Endodermal cell (in vitro differentiated cells): Measurements from ENCODE around the gene AP2A1. TPM values are rescaled to one million over a fixed set of nuclear protein-coding genes. Genes with fewer than 3 reads are reported as not detected.

ENCODE experiments used
- DNase-seq: peaks from one replicate; pipeline ENCODE4 v3.0.0-alpha.2; 2017
- H3K27ac ChIP-seq: 2 replicates; pipeline ENCODE4 v1.5.1; 2013; ENCODE audit warnings: mild to moderate bottlenecking, low read depth, low read length, moderate library complexity
- H3K27me3 ChIP-seq: 2 replicates; pipeline ENCODE4 v1.6.1; 2013; ENCODE audit warnings: mild to moderate bottlenecking, low read length, moderate library complexity; ENCODE audit not compliant: insufficient read depth, control insufficient read depth, poor library complexity, severe bottlenecking
- H3K36me3 ChIP-seq: 2 replicates; pipeline ENCODE4 v1.7.0; 2013; ENCODE audit warnings: mild to moderate bottlenecking, low read length, moderate library complexity; ENCODE audit not compliant: control insufficient read depth, insufficient read depth
- H3K4me1 ChIP-seq: one replicate; pipeline ENCODE4 v1.7.0; 2013; ENCODE audit warnings: low read length; ENCODE audit not compliant: control insufficient read depth, insufficient read depth
- H3K4me3 ChIP-seq: 2 replicates; pipeline ENCODE4 v1.5.1; 2013; ENCODE audit warnings: mild to moderate bottlenecking, low read length, moderate library complexity
- H3K9ac ChIP-seq: 2 replicates; pipeline ENCODE4 v1.6.1; 2013; ENCODE audit warnings: mild to moderate bottlenecking, low read length, moderate library complexity; ENCODE audit not compliant: poor library complexity, severe bottlenecking; ENCODE audit errors: extremely low read depth
- H3K9me3 ChIP-seq: 2 replicates; pipeline ENCODE4 v1.6.1; 2013; ENCODE audit warnings: mild to moderate bottlenecking, low read length, moderate library complexity; ENCODE audit not compliant: control insufficient read depth
- H3K27ac Mint-ChIP-seq: 2 replicates; pipeline ENCODE4 v1.8.0; 2020; ENCODE audit warnings: mixed read lengths
- H3K27me3 Mint-ChIP-seq: 2 replicates; pipeline ENCODE4 v1.8.0; 2021; ENCODE audit warnings: mild to moderate bottlenecking, mixed read lengths; ENCODE audit not compliant: insufficient read depth
- H3K36me3 Mint-ChIP-seq: 2 replicates; pipeline ENCODE4 v1.8.0; 2020; ENCODE audit warnings: low read depth, mixed read lengths
- H3K4me1 Mint-ChIP-seq: 2 replicates; pipeline ENCODE4 v1.8.0; 2020; ENCODE audit warnings: mixed read lengths
- H3K4me3 Mint-ChIP-seq: 2 replicates; pipeline ENCODE4 v1.8.0; 2020; ENCODE audit warnings: mild to moderate bottlenecking, moderate library complexity, mixed read lengths
- H3K9me3 Mint-ChIP-seq: 2 replicates; pipeline ENCODE4 v1.8.0; 2020; ENCODE audit warnings: mild to moderate bottlenecking, mixed read lengths
- CTCF ChIP-seq: fragments of 200-600 bp; sonication (generic); conservative IDR thresholded peaks from 2 replicates; pipeline ENCODE4 v1.5.0; 2021; ENCODE audit warnings: antibody characterized with exemption, mild to moderate bottlenecking
- WGBS, 2 experiments: methylation state at CpG; one replicate each; pipeline versions ENCODE4 v1.1.5 to v1.1.7; 2013; ENCODE audit warnings: missing lambda C conversion rate in 2 of 2, mixed read lengths in 1 of 2; ENCODE audit not compliant: insufficient coverage in 1 of 2, insufficient read length in 1 of 2; 5-methylcytosine and 5-hydroxymethylcytosine counted together
- total RNA-seq, 2 donors: library from RNA; stranded (reverse); fragmentation: NEBNext Ultra II Directional in 1 of 2; extraction: Animal tissue kit (Norgen Biotek cat#: 25700) in 1 of 2; gene quantifications; 2 replicates in 1 of 2; 3 replicates in 1 of 2; pipeline ENCODE4 v1.2.1, GENCODE V29; 2021

AP2A1 gene
- total RNA-seq, 2 donors from 2014 or later, result 100 to 110 TPM

GRCh38 chr19:49771674-49772139 lies 4.9 kb downstream of the AP2A1 start:
- WGBS, 2 experiments, result 93 to 98% methylated on average over 8 to 13 of the region's 13 CpGs
- Mint-ChIP-seq H3K4me3 (no peak overlapping the region), H3K4me1 (peaks cover 13% of the 10 kb centered on the region), H3K36me3 (peaks cover 15% of the 10 kb centered on the region), H3K9me3 (no peaks in the 10 kb centered on the region), H3K27ac (peak overlapping the region; percentile 60), H3K27me3 (no peaks in the 10 kb centered on the region)
- Histone ChIP-seq H3K27ac (no peak overlapping the region), H3K9me3 (no peaks in the 10 kb centered on the region), H3K36me3 (peaks cover 6% of the 10 kb centered on the region), H3K9ac (no peak overlapping the region), H3K4me1 (no peaks in the 10 kb centered on the region), H3K27me3 (no peaks in the 10 kb centered on the region), H3K4me3 (no peak overlapping the region)
- no peak for TF ChIP-seq CTCF
- no peak for DNase-seq

GRCh38 chr19:49772850-49773432 lies 6.1 kb downstream of the AP2A1 start:
- no peaks in the 10 kb centered on the region for H3K27me3 ChIP-seq
- peaks cover 6% of the 10 kb centered on the region for H3K4me1 Mint-ChIP-seq
- no peak for DNase-seq
- 80 to 91% methylated on average over 6 to 10 of the region's 10 CpGs for WGBS, 2 experiments
- no peaks in the 10 kb centered on the region for H3K9me3 Mint-ChIP-seq
- H3K27me3 Mint-ChIP-seq, result no peaks in the 10 kb centered on the region
- no peak overlapping the region for H3K9ac ChIP-seq
- no peak overlapping the region for H3K4me3 Mint-ChIP-seq
- H3K4me3 ChIP-seq, result no peak overlapping the region
- peaks cover 6% of the 10 kb centered on the region for H3K36me3 ChIP-seq
- H3K9me3 ChIP-seq, result no peaks in the 10 kb centered on the region
- no peak for TF ChIP-seq CTCF
- no peak overlapping the region for H3K27ac ChIP-seq
- peak overlapping the region; percentile 83 for H3K27ac Mint-ChIP-seq
- H3K4me1 ChIP-seq, result no peaks in the 10 kb centered on the region
- H3K36me3 Mint-ChIP-seq, result peaks cover 15% of the 10 kb centered on the region

- Histone ChIP-seq H3K9me3 (no peaks in the 10 kb centered on the region), H3K27ac (no peak overlapping the region), H3K4me3 (no peak overlapping the region), H3K36me3 (peaks cover 6% of the 10 kb centered on the region), H3K27me3 (no peaks in the 10 kb centered on the region), H3K9ac (no peak overlapping the region), H3K4me1 (no peaks in the 10 kb centered on the region)
- H3K27ac Mint-ChIP-seq, result no peak overlapping the region
- no peak overlapping the region for H3K4me3 Mint-ChIP-seq
- H3K27me3 Mint-ChIP-seq, result no peaks in the 10 kb centered on the region
- H3K4me1 Mint-ChIP-seq, result no peaks in the 10 kb centered on the region
- H3K9me3 Mint-ChIP-seq, result no peaks in the 10 kb centered on the region
- peaks cover 12% of the 10 kb centered on the region for H3K36me3 Mint-ChIP-seq
- WGBS, 2 experiments, result 95 to 96% methylated on average over 4 to 8 of the region's 8 CpGs
- DNase-seq, result no peak
- no peak for TF ChIP-seq CTCF
These were observed 7.0 kb downstream of the AP2A1 start for GRCh38 chr19:49773663-49774350.
